Esophagus muscularis mucosa (tissue), 4 donors: Measurements from ENCODE around the gene ERGIC1. TPM values are rescaled to one million over a fixed set of nuclear protein-coding genes. Genes with fewer than 3 reads are reported as not detected.
"Not testable (repeated sequence)": the region's sequence is repeated elsewhere in the genome, so short reads cannot be mapped to it uniquely, and the experiment has no call there.

Experiments used
- DNase-seq: peaks from one replicate; pipeline ENCODE4 v3.0.0-alpha.2; 2017; ENCODE audit errors: extremely low spot score
- H3K27ac ChIP-seq, 4 donors: fragments of 200-600 bp; sonication (generic); replicated peaks in 1 of 4; 1 replicate in 3 of 4; 2 replicates in 1 of 4; pipeline ENCODE4 v1.5.1; 2016 to 2019; ENCODE audit warnings: mild to moderate bottlenecking in 1 of 4
- H3K27me3 ChIP-seq, 4 donors: fragments of 200-600 bp; sonication (generic); one replicate each; pipeline versions ENCODE4 v1.5.1 to v1.6.0; 2016 to 2019
- H3K36me3 ChIP-seq, 4 donors: fragments of 200-600 bp; sonication (generic); one replicate each; pipeline ENCODE4 v1.5.1; 2016 to 2019
- H3K4me1 ChIP-seq, 4 donors: fragments of 200-600 bp; sonication (generic); one replicate each; pipeline ENCODE4 v1.5.1; 2016 to 2019
- H3K4me3 ChIP-seq, 4 donors: fragments of 200-600 bp; sonication (generic); 1 replicate in 2 of 4; 2 replicates in 2 of 4; pipeline ENCODE4 v1.5.1; 2016 to 2019; ENCODE audit warnings: mild to moderate bottlenecking in 4 of 4, moderate library complexity in 1 of 4
- H3K9me3 ChIP-seq, 4 donors: fragments of 200-600 bp; sonication (generic); 1 replicate in 3 of 4; 2 replicates in 1 of 4; pipeline ENCODE4 v1.5.1; 2016 to 2019
- CTCF ChIP-seq, 3 experiments: fragments of 200-600 bp in 2 of 3; fragments of 450-650 bp in 1 of 3; sonication (generic) in 2 of 3; IDR thresholded peaks; one replicate each; pipeline ENCODE4 v1.5.1; 2017 to 2019; ENCODE audit warnings: antibody characterized with exemption in 3 of 3, mild to moderate bottlenecking in 2 of 3, moderate library complexity in 1 of 3
- EP300 ChIP-seq: sonication (generic); formaldehyde crosslinking; IDR thresholded peaks from one replicate; pipeline ENCODE4 v1.6.1; 2017; ENCODE audit warnings: antibody characterized with exemption
- POLR2A ChIP-seq: fragments of 450-650 bp; IDR thresholded peaks from one replicate; pipeline ENCODE4 v1.6.1; 2017; ENCODE audit warnings: antibody characterized with exemption, moderate library complexity, mild to moderate bottlenecking, low read depth
- POLR2AphosphoS5 ChIP-seq, 2 donors: sonication (generic); formaldehyde crosslinking; IDR thresholded peaks; one replicate each; pipeline ENCODE4 v1.6.1; 2017; ENCODE audit warnings: antibody characterized with exemption in 2 of 2
- WGBS: methylation state at CpG from one replicate; pipeline ENCODE4 v1.1.5; 2018; 5-methylcytosine and 5-hydroxymethylcytosine counted together
- intact Hi-C: fragments of 100-400 bp; cut with DNase I; formaldehyde crosslinking; loops from one replicate; pipeline ENCODE4 v1.15.1; 2023
- total RNA-seq, 4 donors: library from RNA; depleted of rRNA; stranded (reverse); fragments of >200 nt; gene quantifications; one replicate each; pipeline versions ENCODE4 v1.1.0 to v1.2.1, GENCODE V29; 2016

Gene ERGIC1
- total RNA-seq, 4 donors from 2014 or later, result 105 to 161 (median 145) TPM

- TF ChIP-seq CTCF (IDR thresholded peaks at IDR 0.05) (no peak), POLR2AphosphoS5 (IDR thresholded peaks at IDR 0.05) (no peak), EP300 (no peak), POLR2A (no peak)
- no peak for DNase-seq
- 92% methylated on average over 4 of the region's 4 CpGs for WGBS
- peaks cover 48 to 80% (median 70%) of the 10 kb centered on the region in 4 donors for H3K4me1 ChIP-seq
- no peak overlapping the region for H3K4me3 ChIP-seq
- H3K36me3 ChIP-seq, result peaks cover 0 to 14% (median 7%) of the 10 kb centered on the region in 4 donors
- H3K27me3 ChIP-seq, result no peaks in the 10 kb centered on the region
- intact Hi-C loops, result no loop called here
- H3K9me3 ChIP-seq, result no peaks in the 10 kb centered on the region
- peak overlapping the region; percentile 90 to 99 (median 96) for H3K27ac ChIP-seq
These were observed 61.5 kb downstream of the ERGIC1 start for GRCh38 chr5:172895549-172895948.

GRCh38 chr5:172896465-172896864 lies 62.4 kb downstream of the ERGIC1 start:
- TF ChIP-seq CTCF (IDR thresholded peaks at IDR 0.05) (no peak), EP300 (no peak), POLR2AphosphoS5 (IDR thresholded peaks at IDR 0.05) (peak in 1 of 2 donors; percentile 26)
- intact Hi-C loops, result no loop called here
- Histone ChIP-seq H3K9me3 (no peaks in the 10 kb centered on the region), H3K27ac (peak overlapping the region; percentile 90 to 99 (median 96)), H3K4me1 (peaks cover 48 to 80% (median 70%) of the 10 kb centered on the region in 4 donors), H3K4me3 (no peak overlapping the region), H3K36me3 (peaks cover 0 to 11% (median 5%) of the 10 kb centered on the region in 4 donors), H3K27me3 (no peaks in the 10 kb centered on the region)
- 82% methylated on average over 4 of the region's 7 CpGs for WGBS
- no peak for DNase-seq

GRCh38 chr5:172897067-172897466 lies 63.0 kb downstream of the ERGIC1 start:
- H3K27ac ChIP-seq, result peak overlapping the region; percentile 90 to 99 (median 96)
- H3K27me3 ChIP-seq, intact Hi-C loops, DNase-seq, H3K9me3 ChIP-seq: not testable (repeated sequence)
- H3K4me1 ChIP-seq, result peaks cover 48 to 80% (median 70%) of the 10 kb centered on the region in 4 donors
- WGBS, result 78% methylated on average over 7 of the region's 7 CpGs
- H3K36me3 ChIP-seq, result peaks cover 0 to 11% (median 5%) of the 10 kb centered on the region in 4 donors
- peak overlapping the region; percentile 9 to 36 (median 15) for H3K4me3 ChIP-seq

- peaks cover 0 to 11% (median 5%) of the 10 kb centered on the region in 4 donors for H3K36me3 ChIP-seq
- 20% methylated on average over 15 of the region's 16 CpGs for WGBS
- intact Hi-C loops, result no loop called here
- no peaks in the 10 kb centered on the region for H3K9me3 ChIP-seq
- H3K4me1 ChIP-seq, result peaks cover 48 to 80% (median 70%) of the 10 kb centered on the region in 4 donors
- no peak for DNase-seq
- peak overlapping the region; percentile 90 to 99 (median 96) for H3K27ac ChIP-seq
- peak; percentile 30 for TF ChIP-seq EP300
- peak in 1 of 3 experiments; percentile 17 for TF ChIP-seq CTCF (IDR thresholded peaks at IDR 0.05)
- peak; percentile 25 to 54 for TF ChIP-seq POLR2AphosphoS5 (IDR thresholded peaks at IDR 0.05)
- TF ChIP-seq POLR2A, result no peak
- peak overlapping the region; percentile 9 to 36 (median 15) for H3K4me3 ChIP-seq
- no peaks in the 10 kb centered on the region for H3K27me3 ChIP-seq
These were observed 63.6 kb downstream of the ERGIC1 start for GRCh38 chr5:172897481-172898217.

- intact Hi-C loops, result no loop called here
- no peak for DNase-seq
- peak overlapping the region; percentile 90 to 99 (median 96) for H3K27ac ChIP-seq
- H3K9me3 ChIP-seq, result no peaks in the 10 kb centered on the region
- H3K27me3 ChIP-seq, result no peaks in the 10 kb centered on the region
- no peak overlapping the region for H3K4me3 ChIP-seq
- H3K36me3 ChIP-seq, result peaks cover 0 to 11% (median 5%) of the 10 kb centered on the region in 4 donors
- TF ChIP-seq CTCF (IDR thresholded peaks at IDR 0.05) (no peak), POLR2AphosphoS5 (IDR thresholded peaks at IDR 0.05) (no peak), POLR2A (no peak), EP300 (no peak)
- WGBS, result 100% methylated on average over 3 of the region's 3 CpGs
- peaks cover 49 to 80% (median 70%) of the 10 kb centered on the region in 4 donors for H3K4me1 ChIP-seq
These were observed 64.3 kb downstream of the ERGIC1 start for GRCh38 chr5:172898218-172898842.
